Transverse colon (tissue), 3 donors: ENCODE results near the gene COLEC11.

Source experiments
- EP300 ChIP-seq: sonication (generic); formaldehyde crosslinking; IDR thresholded peaks from one replicate; pipeline ENCODE4 v1.6.1; 2017; ENCODE audit warnings: antibody characterized with exemption, low read depth
- POLR2A ChIP-seq: fragments of 450-650 bp; IDR thresholded peaks from one replicate; pipeline ENCODE4 v1.6.1; 2016; ENCODE audit warnings: antibody characterized with exemption, mild to moderate bottlenecking, moderate library complexity
- TF ChIP-seq, protein P1 (sequence below), 5 experiments: fragments of 200-600 bp in 3 of 5; fragments of 450-650 bp in 2 of 5; sonication (generic) in 3 of 5; IDR thresholded peaks; 1 replicate in 2 of 5; 2 replicates in 3 of 5; pipeline ENCODE4 v1.5.1; 2016 to 2017; ENCODE audit warnings: antibody characterized with exemption in 5 of 5, inconsistent platforms in 3 of 5, mild to moderate bottlenecking in 2 of 5, moderate library complexity in 1 of 5

- TF ChIP-seq, protein P1, sequence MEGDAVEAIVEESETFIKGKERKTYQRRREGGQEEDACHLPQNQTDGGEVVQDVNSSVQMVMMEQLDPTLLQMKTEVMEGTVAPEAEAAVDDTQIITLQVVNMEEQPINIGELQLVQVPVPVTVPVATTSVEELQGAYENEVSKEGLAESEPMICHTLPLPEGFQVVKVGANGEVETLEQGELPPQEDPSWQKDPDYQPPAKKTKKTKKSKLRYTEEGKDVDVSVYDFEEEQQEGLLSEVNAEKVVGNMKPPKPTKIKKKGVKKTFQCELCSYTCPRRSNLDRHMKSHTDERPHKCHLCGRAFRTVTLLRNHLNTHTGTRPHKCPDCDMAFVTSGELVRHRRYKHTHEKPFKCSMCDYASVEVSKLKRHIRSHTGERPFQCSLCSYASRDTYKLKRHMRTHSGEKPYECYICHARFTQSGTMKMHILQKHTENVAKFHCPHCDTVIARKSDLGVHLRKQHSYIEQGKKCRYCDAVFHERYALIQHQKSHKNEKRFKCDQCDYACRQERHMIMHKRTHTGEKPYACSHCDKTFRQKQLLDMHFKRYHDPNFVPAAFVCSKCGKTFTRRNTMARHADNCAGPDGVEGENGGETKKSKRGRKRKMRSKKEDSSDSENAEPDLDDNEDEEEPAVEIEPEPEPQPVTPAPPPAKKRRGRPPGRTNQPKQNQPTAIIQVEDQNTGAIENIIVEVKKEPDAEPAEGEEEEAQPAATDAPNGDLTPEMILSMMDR (IDR thresholded peaks at IDR 0.05): no peak
- TF ChIP-seq POLR2A (no peak), EP300 (no peak)
These were observed 44.2 kb downstream of the COLEC11 start for GRCh38 chr2:3639015-3639630.
